HepG2 (cell line): ENCODE measurements around the gene ALDH4A1. TPM values are rescaled to one million over a fixed set of nuclear protein-coding genes. Genes with fewer than 3 reads are reported as not detected.

Source experiments
- ARNT2 ChIP-seq: sonication (generic); formaldehyde crosslinking; IDR thresholded peaks from 2 replicates; pipeline ENCODE4 v1.8.0; 2022; ENCODE audit warnings: mild to moderate bottlenecking, low read depth, missing genetic modification reagents, moderate library complexity
- ATM ChIP-seq: fragments of 450-650 bp; IDR thresholded peaks from 2 replicates; pipeline ENCODE4 v1.7.1; 2017; ENCODE audit warnings: mild to moderate bottlenecking, borderline replicate concordance
- BHLHE40 ChIP-seq: IDR thresholded peaks from 2 replicates; pipeline ENCODE4 v1.6.1; 2011; ENCODE audit warnings: low read length, improper control_type of control experiment
- CBX2 ChIP-seq, 2 experiments: fragments of 200-600 bp in 1 of 2; sonication (generic); formaldehyde crosslinking in 1 of 2; IDR thresholded peaks; 2 replicates each; pipeline versions ENCODE4 v1.7.0 to v1.8.1; 2018 to 2022; ENCODE audit warnings: low read depth in 2 of 2, low read length in 1 of 2, mild to moderate bottlenecking in 1 of 2, missing genetic modification reagents in 1 of 2
- CREBL2 ChIP-seq: sonication (generic); formaldehyde crosslinking; IDR thresholded peaks from 2 replicates; pipeline ENCODE4 v1.8.1; 2023; ENCODE audit warnings: missing genetic modification reagents, mild to moderate bottlenecking, borderline replicate concordance
- DNMT3B ChIP-seq: conservative IDR thresholded peaks from 2 replicates; pipeline ENCODE4 v1.6.1; 2016; ENCODE audit warnings: missing biosample characterization, control low read depth
- DRAP1 ChIP-seq: IDR thresholded peaks from 2 replicates; pipeline ENCODE4 v1.6.1; 2016; ENCODE audit warnings: missing genetic modification reagents, missing compliant biosample characterization
- ERF ChIP-seq: IDR thresholded peaks from 2 replicates; pipeline ENCODE4 v1.6.1; 2018; ENCODE audit warnings: missing biosample characterization, missing genetic modification reagents
- FOXC1 ChIP-seq: sonication (generic); formaldehyde crosslinking; IDR thresholded peaks from 2 replicates; pipeline ENCODE4 v1.8.0; 2022; ENCODE audit warnings: mild to moderate bottlenecking, missing genetic modification reagents, borderline replicate concordance
- GMEB2 ChIP-seq: IDR thresholded peaks from 2 replicates; pipeline ENCODE4 v1.6.1; 2016; ENCODE audit warnings: missing biosample characterization, missing genetic modification reagents, low read depth
- HMGA1 ChIP-seq: sonication (generic); formaldehyde crosslinking; conservative IDR thresholded peaks from 2 replicates; pipeline ENCODE4 v1.4.0; 2020; ENCODE audit warnings: missing genetic modification reagents
- MNT ChIP-seq: fragments of 450-650 bp; IDR thresholded peaks from 2 replicates; pipeline ENCODE4 v1.6.1; 2016
- RFX1 ChIP-seq: fragments of 450-650 bp; IDR thresholded peaks from 2 replicates; pipeline ENCODE4 v1.6.1; 2017
- SIN3B ChIP-seq: fragments of 150-350 bp; IDR thresholded peaks from 2 replicates; pipeline ENCODE4 v1.6.1; 2014; ENCODE audit warnings: low read length
- TFE3 ChIP-seq: IDR thresholded peaks from 2 replicates; pipeline ENCODE4 v1.6.1; 2016
- U2AF1 ChIP-seq: fragments of 200-400 bp; formaldehyde crosslinking; optimal IDR thresholded peaks from 2 replicates; pipeline ENCODE3; 2017; ENCODE audit warnings: mild to moderate bottlenecking, low read depth, low read length
- ZBTB7A ChIP-seq: sonication (generic); formaldehyde crosslinking; IDR thresholded peaks from 2 replicates; pipeline ENCODE4 v1.8.0; 2022; ENCODE audit warnings: mild to moderate bottlenecking, missing genetic modification reagents
- ZNF276 ChIP-seq: sonication (generic); formaldehyde crosslinking; IDR thresholded peaks from 2 replicates; pipeline ENCODE4 v1.4.0; 2020; ENCODE audit warnings: mild to moderate bottlenecking, low read depth, missing genetic modification reagents
- ZNF710 ChIP-seq: sonication (generic); formaldehyde crosslinking; IDR thresholded peaks from 2 replicates; pipeline ENCODE4 v1.5.0; 2020; ENCODE audit warnings: mild to moderate bottlenecking, missing genetic modification reagents, borderline replicate concordance
- polyA plus RNA-seq, 8 experiments: library from polyadenylated mRNA; depleted of rRNA in 3 of 8; stranded (reverse) in 7 of 8; unstranded in 1 of 8; fragments of >200 nt; fragmentation: Illumina TruSeq in 4 of 8; extraction: Trizol in 4 of 8; gene quantifications; 2 replicates each; pipeline versions ENCODE4 v1.2.1 to v1.2.3, GENCODE V29; 2011 to 2016; ENCODE audit warnings: low read depth in 4 of 8, missing spikeins in 1 of 8, mixed read lengths in 1 of 8; ENCODE audit not compliant: insufficient read depth in 1 of 8
- total RNA-seq, 5 experiments: library from RNA; depleted of rRNA; stranded (reverse); fragments of >200 nt; fragmentation: Illumina TruSeq; extraction: Trizol; gene quantifications; 2 replicates each; pipeline ENCODE4 v1.2.3, GENCODE V29; 2016; ENCODE audit warnings: low read depth in 1 of 5

Gene ALDH4A1
- total and polyA plus RNA-seq, 2 of the 13 experiments (the other 11 are each of a cell fraction or from before 2014, with no cell fraction given): 76.4 to 240 TPM

- TF ChIP-seq CREBL2 (CRISPR knock-in tag) (no peak), U2AF1 (no peak), DRAP1 (peak; percentile 82), ZNF710 (CRISPR knock-in tag) (0 out of 2 replicates have a peak, but pooled peaks have one; percentile 57), RFX1 (no peak), ZBTB7A (CRISPR knock-in tag) (no peak), FOXC1 (no peak), HMGA1 (CRISPR knock-in tag) (no peak), SIN3B (no peak), ZNF276 (CRISPR knock-in tag) (0 out of 2 replicates have a peak, but pooled peaks have one; percentile 49), DNMT3B (no peak), MNT (peak; percentile 77), BHLHE40 (peak; percentile 95), ERF (CRISPR knock-in tag) (0 out of 2 replicates have a peak, but pooled peaks have one; percentile 51), ATM (no peak), GMEB2 (CRISPR knock-in tag) (no peak), TFE3 (no peak), CBX2 (IDR thresholded peaks at IDR 0.05; ENCODE audit: low read depth, low read length) (no peak), CBX2 (CRISPR knock-in tag; IDR thresholded peaks at IDR 0.05; ENCODE audit: low read depth) (no peak), ARNT2 (CRISPR knock-in tag) (no peak)
These were observed at the start of gene ALDH4A1 (continued) for GRCh38 chr1:18902523-18903290.
